Measurements from ENCODE around the gene MT1A. TPM values are rescaled to one million over a fixed set of nuclear protein-coding genes. Genes with fewer than 3 reads are reported as not detected.

The MT1A gene
- total RNA-seq, 1 experiment from 2014 or later, result 52.1 TPM

DNA sequence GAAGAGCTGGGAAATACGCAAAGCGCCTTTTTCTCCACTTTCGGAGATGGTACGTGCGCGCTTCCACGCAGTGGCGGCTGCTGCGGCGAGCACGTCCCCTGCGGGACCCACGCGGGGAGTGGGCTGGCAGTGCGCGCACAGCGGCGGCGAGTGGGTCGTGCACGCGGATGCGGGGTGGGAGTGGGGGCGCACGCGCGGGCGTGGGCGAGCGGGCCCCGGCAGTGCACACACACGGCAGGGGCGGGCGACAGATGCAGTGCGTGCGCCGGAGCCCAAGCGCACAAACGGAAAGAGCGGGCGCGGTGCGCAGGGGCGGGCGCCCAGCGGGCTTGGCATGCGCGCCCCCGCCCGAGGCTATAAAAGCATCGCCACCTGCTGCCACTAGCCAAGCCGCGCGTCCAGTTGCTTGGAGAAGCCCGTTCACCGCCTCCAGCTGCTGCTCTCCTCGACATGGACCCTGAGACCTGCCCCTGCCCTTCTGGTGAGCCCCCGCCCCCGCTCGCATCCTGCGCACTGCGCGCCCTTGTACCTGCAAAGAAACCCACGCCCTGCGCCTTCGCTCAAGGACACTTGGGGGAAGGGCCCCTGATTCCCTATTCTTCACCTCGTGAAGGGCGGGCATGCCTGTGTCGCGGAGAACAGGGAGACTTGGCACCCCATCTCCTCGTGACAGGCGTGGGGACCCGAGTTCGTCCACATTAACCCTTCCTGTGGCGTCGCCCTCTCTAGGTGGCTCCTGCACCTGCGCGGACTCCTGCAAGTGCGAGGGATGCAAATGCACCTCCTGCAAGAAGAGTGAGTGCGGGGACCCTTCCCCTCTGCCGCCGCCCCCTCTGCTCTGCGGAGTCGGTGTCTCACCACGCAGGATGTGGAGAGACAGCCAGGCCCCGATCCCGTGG lies 49.1 kb upstream of the MT1A start, which contains the start of gene MT3:
Gene MT3, plus strand, starts transcription at position 388 of the 899 bp plus-strand sequence. Its CDS starts 63 bp downstream, at position 451.
- intact Hi-C loops (cut with micrococcal nuclease; ENCODE audit: unreplicated experiment) (no loop called here), in situ Hi-C loops (cut with HindIII; ENCODE audit: low pct_unique_long_range_greater_than_20kb, low sequenced_read_pairs) (no loop called here)
- Histone ChIP-seq H3K4me3 (ENCODE audit: low read depth in 2 of 2, low read length in 2 of 2) (peak within 1 kb of the TSS in 1 of 2 experiments; percentile 16; a peak in 1 of 4 replicates), H3K27me3 (ENCODE audit: control insufficient read depth, insufficient read depth, low read length) (no peaks in the 10 kb centered on the region; the same call in 1 of the 2 replicates), H3K27ac (ENCODE audit: low read length) (no peak within 1 kb of the TSS), H3K36me3 (ENCODE audit: control insufficient read depth, insufficient read depth, low read length) (no peaks in the 10 kb centered on the region), H3K4me1 (ENCODE audit: control insufficient read depth, insufficient read depth, low read length) (no peaks in the 10 kb centered on the region), H3K9me3 (ENCODE audit: control insufficient read depth, insufficient read depth, low read depth, low read length) (no peaks in the 10 kb centered on the region)
- TF ChIP-seq POLR2AphosphoS5 (IDR thresholded peaks at IDR 0.05; ENCODE audit: low read depth, low read length) (no peak), SIN3A (IDR thresholded peaks at IDR 0.05; ENCODE audit: borderline replicate concordance, insufficient read depth, low read depth, low read length) (no peak), CTCF (IDR thresholded peaks at IDR 0.05) (0 out of 2 replicates have a peak, but pooled peaks have one; percentile 12), REST (IDR thresholded peaks at IDR 0.05; ENCODE audit: insufficient read depth in 1 of 2, low read depth in 2 of 2, low read length in 1 of 2) (no peak), TCF7L2 (IDR thresholded peaks at IDR 0.05; ENCODE audit: low read depth, low read length) (no peak)
- ATAC-seq, result no peak
- ChIA-PET CTCF (no interaction called here), POLR2A (no interaction called here)
- no TSS peak for BruUV-seq (replicated peaks)
- no peak for DNase-seq (ENCODE audit: low read depth, low spot score)

DNA sequence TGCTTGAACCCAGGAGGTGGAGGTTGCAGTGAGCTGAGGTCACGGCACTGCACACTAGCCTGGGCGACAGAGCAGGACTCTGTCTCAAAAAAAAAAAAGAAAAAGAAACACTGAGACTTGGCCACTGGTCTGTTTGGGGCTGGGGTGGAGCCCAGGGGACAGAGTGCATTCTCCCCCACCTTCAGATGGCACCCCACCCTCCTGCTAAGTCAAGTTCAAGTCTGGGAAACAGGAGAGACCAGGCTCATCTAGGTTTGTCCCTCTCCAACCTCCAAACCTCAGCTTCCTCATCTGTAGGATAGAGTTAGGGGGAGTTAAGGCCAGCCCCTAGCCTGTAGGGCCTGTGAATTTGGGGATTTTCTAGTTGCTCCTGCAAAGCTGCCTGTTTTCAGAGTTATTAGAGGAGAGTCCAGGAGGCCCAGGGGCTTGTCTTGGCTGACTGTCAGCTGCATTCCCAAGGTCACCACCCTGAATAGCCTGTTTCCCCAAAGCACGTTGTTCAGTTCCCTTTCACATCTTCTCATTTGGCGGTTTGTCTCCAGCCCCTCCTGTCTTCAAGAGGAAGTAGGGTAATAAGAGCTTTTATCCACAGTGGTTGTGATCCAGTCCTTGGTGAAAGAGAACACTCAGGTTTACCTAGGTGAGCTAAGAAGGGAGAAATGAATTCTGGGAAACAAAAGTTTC lies 46.9 kb upstream of the MT1A start:
- no peak for ATAC-seq
- Histone ChIP-seq H3K27me3 (ENCODE audit: control insufficient read depth, insufficient read depth, low read length) (no peaks in the 10 kb centered on the region; the same call in 1 of the 2 replicates), H3K4me3 (ENCODE audit: low read depth in 2 of 2, low read length in 2 of 2) (no peak overlapping the region), H3K9me3 (ENCODE audit: control insufficient read depth, insufficient read depth, low read depth, low read length) (no peaks in the 10 kb centered on the region), H3K36me3 (ENCODE audit: control insufficient read depth, insufficient read depth, low read length) (no peaks in the 10 kb centered on the region), H3K27ac (ENCODE audit: low read length) (no peak overlapping the region), H3K4me1 (ENCODE audit: control insufficient read depth, insufficient read depth, low read length) (no peaks in the 10 kb centered on the region)
- no peak for DNase-seq (ENCODE audit: low read depth, low spot score)
- TF ChIP-seq POLR2AphosphoS5 (IDR thresholded peaks at IDR 0.05; ENCODE audit: low read depth, low read length) (no peak), SIN3A (IDR thresholded peaks at IDR 0.05; ENCODE audit: borderline replicate concordance, insufficient read depth, low read depth, low read length) (no peak), CTCF (IDR thresholded peaks at IDR 0.05) (no peak), TCF7L2 (IDR thresholded peaks at IDR 0.05; ENCODE audit: low read depth, low read length) (no peak), REST (IDR thresholded peaks at IDR 0.05; ENCODE audit: insufficient read depth in 1 of 2, low read depth in 2 of 2, low read length in 1 of 2) (no peak)
- in situ Hi-C loops (cut with HindIII; ENCODE audit: low pct_unique_long_range_greater_than_20kb, low sequenced_read_pairs), result no loop called here
- intact Hi-C loops (cut with micrococcal nuclease; ENCODE audit: unreplicated experiment), result no loop called here
- no TSS peak for BruUV-seq (replicated peaks)
- ChIA-PET CTCF (interaction anchor here (0.7 kb wide), 1 partner anchor 112 kb away, joined by 3 read pairs; no protein-coding TSS in a partner anchor), POLR2A (no interaction called here)
